Hematopoietic multipotent progenitor cell treated with erythropoietin and hydrocortisone succinate and interleukin-3 and kit ligand, for 8 days (in vitro differentiated cells): ENCODE data around the gene LAMA4.

Experiments used
- DNase-seq: peaks from one replicate; pipeline ENCODE4 v3.0.0-alpha.2; 2015

Gene LAMA4

GRCh38 chr6:112179631-112180030 lies 74.7 kb downstream of the LAMA4 start:
- DNase-seq, result no peak

- no peak for DNase-seq
Observed at GRCh38 chr6:112178846-112179245, 75.5 kb downstream of the LAMA4 start.

DNA sequence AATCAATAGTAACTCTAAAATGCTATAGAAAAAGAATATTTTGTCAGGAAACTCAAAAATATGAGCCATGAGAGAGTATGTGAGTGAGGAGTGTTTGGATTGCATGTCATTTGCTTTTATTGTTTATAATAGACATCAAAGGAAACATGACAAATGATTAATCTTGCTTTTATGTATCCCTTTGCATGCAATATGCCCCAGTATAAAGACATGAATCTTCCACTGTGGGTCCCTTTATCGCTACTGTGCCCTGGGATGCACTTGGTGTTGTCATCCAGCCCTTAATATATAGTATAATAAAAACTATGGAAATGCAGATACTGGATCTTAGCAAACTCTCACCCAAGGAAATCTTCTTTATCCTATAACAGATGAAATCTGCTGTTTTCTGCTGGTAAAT lies 77.3 kb downstream of the LAMA4 start:
- no peak for DNase-seq

- DNase-seq, result no peak
Observed at GRCh38 chr6:112176175-112176574, 78.2 kb downstream of the LAMA4 start.

- DNase-seq, result no peak
Observed at GRCh38 chr6:112173221-112173804, 81.1 kb downstream of the LAMA4 start.

GRCh38 chr6:112172540-112172939 lies 81.8 kb downstream of the LAMA4 start:
- DNase-seq, result no peak

DNA sequence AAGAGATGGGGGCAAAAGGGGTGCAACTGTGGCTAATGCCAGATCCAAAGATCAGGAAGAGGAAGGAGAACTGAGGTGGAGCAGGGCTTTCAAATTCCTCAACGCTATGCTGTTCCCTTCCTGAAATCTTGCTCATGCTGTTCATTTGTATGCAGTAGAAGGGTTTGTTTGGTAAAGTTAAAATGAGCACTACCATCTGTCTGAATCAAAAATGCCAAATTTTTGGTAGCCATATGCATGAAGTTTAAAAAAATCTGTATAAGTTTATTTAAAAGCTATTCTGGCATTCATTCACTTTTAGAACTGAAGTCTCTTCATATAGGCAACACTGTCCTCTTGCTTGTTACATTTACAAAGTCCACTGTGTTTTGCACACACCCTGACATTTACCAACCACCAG lies 84.8 kb downstream of the LAMA4 start:
- no peak for DNase-seq

DNA sequence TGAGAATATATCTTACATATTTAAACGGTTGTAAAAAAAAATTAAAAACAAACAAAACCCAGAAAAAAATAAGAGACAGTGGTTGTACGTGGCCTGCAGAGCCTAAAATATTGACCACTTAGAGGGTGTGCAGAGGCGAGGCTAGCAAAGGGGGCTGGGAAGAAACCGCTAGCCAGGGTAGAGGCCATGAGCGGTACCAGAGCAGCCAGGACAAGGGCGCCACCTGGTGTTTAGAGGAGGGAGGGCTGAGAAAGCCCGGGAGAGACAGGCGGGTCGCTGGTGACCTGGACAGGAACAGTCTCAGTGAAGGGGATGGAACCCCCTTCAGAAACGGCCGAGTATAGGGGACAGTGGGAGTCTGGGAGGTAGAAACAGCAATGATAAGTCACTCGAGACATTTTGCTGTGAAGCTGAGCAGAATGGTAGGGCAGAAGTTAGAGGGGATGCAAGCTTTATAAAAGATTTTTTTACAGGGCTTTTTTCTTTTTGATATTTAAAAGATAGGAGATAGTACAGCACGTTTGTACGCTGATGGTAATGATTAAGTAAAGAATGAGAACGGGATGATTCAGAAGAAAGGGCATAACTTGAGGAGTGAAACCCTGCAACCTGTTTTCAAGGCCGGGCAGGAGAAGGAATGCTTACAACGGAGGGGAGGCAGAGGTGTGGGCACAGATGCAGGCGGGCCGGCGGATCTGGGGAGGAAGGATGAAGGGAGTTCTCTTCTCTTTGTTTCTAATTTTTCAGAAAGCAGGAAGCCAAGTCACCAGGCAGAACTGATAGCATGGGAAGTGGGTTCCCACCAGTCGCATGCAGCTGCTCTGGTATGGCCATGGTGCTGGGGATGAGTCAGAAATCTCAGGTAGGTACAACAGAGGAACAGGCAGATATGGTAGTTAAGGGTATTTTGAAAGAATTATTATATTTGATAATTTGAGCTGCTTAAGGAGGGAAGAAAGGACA lies 90.8 kb downstream of the LAMA4 start:
- peak; percentile 62 for DNase-seq

GRCh38 chr6:112160745-112161144 lies 93.6 kb downstream of the LAMA4 start:
- DNase-seq, result no peak

- no peak for DNase-seq
Observed at GRCh38 chr6:112156668-112157067, 97.7 kb downstream of the LAMA4 start.

- no peak for DNase-seq
Observed at GRCh38 chr6:112155886-112156285, 98.5 kb downstream of the LAMA4 start.

GRCh38 chr6:112154711-112155110 lies 99.7 kb downstream of the LAMA4 start:
- no peak for DNase-seq

DNA sequence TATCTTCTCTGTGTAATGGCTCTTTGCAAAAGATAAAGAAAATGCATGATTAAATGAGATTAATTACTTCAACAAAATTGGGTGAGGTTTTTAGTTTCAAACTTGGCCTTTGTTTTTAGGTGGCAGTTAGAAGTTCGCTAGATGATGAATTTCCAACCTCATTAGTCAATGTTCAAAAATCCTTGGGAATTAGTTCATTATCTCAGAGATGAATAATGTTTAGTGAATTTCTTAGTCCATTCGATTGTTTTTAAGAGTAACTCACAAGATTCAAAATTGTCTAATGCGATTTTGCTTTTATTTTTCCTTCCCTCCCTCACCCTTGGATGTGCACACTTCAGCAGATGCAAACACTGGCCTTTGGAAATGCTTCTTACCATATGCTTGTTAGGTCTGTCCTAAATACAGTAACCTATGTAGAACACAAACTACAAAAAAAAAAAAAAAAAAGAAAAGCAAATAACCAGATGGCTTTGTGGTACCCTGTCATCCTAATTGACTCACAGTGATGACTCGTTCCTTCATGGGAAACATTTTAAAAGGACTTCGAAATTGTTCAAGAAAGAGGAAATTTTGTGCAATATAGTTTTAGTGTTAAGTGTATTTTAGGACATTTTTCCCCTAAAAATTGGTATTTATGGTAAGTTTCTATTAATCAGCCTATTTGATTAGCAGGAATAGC lies 100.3 kb downstream of the LAMA4 start:
- DNase-seq, result no peak

DNA sequence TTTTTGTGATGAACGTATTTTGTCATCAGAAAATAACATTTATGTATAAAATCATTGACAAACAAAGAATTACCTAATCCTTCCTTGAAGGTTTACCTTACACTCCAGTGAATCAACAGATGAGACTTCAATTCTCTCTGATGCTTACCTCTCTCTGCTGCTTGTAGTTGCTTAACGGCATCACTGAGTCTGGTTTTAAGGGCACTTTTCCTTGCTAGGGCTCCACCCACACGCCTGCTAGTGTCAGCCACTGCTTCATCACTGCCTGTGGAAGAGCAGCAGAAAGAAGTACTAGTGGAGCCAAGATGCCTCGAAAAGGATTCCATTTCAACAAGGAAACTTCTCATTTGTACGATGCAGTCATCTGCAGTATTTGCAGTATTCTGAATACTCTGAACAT lies 104.0 kb downstream of the LAMA4 start:
- no peak for DNase-seq

DNA sequence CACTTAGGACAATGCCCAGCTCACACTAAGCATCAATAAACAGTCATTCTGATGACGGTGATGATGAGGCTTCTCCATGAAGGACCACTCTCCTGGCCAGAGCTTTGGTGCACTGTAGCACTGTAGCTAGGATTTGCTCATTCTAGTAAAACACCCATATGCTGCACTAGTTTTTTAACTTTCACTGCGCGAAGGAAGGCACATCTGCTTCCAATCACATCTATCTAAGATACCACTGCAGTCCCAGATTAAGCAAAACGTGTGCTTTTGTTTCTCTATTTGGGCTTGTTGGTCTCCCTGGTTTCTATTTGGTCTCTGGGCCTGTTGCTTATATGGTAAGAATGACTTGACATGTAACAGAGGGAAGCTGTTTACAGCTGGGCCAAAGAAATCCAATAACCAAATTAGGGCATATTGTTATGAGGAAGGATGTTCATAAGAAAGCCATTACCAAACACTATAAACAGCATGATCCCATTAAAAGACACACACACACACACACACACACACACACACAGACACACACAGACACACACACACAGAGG lies 104.6 kb downstream of the LAMA4 start:
- no peak for DNase-seq

- DNase-seq, result no peak
Observed at GRCh38 chr6:112149236-112149635, 105.1 kb downstream of the LAMA4 start.

DNA sequence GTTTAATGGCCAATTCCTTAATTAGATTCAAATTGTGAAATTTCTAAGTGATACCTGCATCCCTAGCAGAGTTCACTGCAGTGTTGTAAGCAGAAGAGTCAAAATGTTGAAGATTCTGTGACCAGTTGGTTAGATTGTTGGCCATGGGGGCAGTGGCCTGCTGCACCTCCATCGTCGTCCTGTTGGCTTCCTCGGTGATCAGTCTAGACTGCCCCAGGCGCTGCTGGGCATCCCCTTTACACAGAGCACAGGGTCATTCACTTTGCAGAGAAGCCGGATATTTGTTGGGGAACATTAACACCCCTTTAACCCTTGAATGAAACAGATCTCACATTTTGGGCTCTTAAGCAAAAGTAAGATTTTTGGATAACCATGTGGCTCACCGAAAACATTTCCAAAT lies 106.3 kb downstream of the LAMA4 start:
- no peak for DNase-seq

- DNase-seq, result no peak
Observed at GRCh38 chr6:112145080-112145573, 109.2 kb downstream of the LAMA4 start.

GRCh38 chr6:112144145-112144926 lies 110.0 kb downstream of the LAMA4 start:
- no peak for DNase-seq

DNA sequence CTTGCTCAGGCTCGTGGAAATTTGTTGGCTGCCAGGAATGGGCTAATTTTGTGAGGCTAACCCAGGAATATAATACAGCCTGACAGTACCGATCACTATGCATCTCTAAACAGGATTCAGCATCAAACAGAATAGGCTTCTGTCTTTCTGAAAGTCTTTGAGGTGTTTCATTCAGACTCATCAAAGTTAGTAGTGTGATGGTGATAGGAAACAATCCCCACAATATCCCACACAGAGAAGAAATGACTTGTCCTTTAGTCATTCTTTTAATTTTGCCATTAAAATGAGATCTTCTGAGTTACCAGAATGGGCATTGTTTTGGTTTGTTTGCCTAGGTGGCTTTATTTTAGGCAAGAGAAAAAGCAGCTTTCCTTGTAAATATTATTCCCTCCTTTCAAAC lies 112.7 kb downstream of the LAMA4 start:
- DNase-seq, result no peak

DNA sequence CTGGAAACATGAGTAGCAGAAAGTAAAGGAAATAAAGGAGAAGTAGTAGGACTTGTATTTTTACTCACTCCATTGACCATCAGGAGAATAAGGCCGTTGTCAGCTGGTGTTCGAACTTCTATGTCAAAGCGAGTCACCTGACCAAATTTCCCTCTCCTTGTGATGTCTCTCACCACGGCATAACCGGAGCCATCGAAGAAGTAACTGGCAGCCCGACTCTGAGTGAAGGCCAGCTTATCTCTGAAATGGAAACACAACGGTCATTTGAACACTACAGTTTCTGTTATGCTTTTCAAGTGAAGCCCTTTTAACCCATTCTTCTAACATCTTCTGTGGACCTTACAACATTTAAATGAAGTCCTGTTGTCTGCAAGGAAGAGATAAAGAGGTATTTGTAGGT lies 115.3 kb downstream of the LAMA4 start:
- no peak for DNase-seq

GRCh38 chr6:112130878-112131277 lies 123.5 kb downstream of the LAMA4 start:
- no peak for DNase-seq

- no peak for DNase-seq
Observed at GRCh38 chr6:112128208-112128607, 126.2 kb downstream of the LAMA4 start.
